SKM-1 (cell line): ENCODE data around the gene VILL.

Source experiments
- DNase-seq: peaks from one replicate; lab custom pipeline; 2025; ENCODE audit not compliant: unreplicated experiment; lab: John Stamatoyannopoulos, UW

The VILL gene

DNA sequence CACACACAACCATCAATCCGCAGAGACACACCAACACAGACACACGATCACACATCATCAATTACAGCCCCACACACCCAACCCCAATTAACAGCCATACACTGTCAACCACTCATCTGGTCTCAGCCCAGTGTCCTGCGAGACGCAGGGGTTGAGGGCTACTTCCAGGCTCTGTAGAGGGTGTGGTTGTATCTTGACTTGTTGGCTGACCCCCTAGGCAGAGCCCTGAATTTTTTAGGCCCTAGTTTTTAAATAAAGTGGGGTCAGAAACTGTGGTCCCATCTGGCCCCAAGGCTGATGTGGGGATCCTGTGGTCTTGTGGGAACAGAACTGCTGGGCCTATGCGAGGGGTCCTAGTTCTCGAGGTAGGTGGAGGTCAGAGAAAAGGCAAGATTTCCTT, 9.2 kb downstream of the VILL start:
- no peak for DNase-seq

- no peak for DNase-seq
Observed at GRCh38 chr3:38000242-38000916, 9.8 kb downstream of the VILL start.

- DNase-seq: no peak
Observed at GRCh38 chr3:38000965-38001455, 10.4 kb downstream of the VILL start.

GRCh38 chr3:38001456-38002081, 11.0 kb downstream of the VILL start:
- no peak for DNase-seq

- no peak for DNase-seq
Observed at GRCh38 chr3:38002291-38002876, 11.8 kb downstream of the VILL start.

DNA sequence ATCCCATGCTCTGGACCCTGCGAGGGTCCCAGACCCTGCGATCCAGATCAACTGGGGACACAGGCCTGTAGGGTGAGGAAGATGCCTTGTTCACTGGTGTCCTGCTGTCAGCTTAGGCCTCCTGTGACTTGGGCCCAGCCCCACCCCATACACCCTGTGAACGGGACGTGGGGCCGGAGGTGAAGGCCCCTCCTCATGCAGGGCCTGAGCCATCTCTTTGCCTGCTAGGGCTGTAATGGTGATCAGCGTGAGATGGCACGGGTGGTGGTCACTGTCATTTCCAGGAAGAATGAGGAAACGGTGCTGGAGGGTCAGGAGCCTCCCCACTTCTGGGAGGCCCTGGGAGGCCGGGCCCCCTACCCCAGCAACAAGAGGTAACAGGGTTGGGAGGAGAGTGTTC, 12.4 kb downstream of the VILL start:
- no peak for DNase-seq

GRCh38 chr3:38003371-38003816, 12.8 kb downstream of the VILL start:
- DNase-seq: peak; percentile 18

DNA sequence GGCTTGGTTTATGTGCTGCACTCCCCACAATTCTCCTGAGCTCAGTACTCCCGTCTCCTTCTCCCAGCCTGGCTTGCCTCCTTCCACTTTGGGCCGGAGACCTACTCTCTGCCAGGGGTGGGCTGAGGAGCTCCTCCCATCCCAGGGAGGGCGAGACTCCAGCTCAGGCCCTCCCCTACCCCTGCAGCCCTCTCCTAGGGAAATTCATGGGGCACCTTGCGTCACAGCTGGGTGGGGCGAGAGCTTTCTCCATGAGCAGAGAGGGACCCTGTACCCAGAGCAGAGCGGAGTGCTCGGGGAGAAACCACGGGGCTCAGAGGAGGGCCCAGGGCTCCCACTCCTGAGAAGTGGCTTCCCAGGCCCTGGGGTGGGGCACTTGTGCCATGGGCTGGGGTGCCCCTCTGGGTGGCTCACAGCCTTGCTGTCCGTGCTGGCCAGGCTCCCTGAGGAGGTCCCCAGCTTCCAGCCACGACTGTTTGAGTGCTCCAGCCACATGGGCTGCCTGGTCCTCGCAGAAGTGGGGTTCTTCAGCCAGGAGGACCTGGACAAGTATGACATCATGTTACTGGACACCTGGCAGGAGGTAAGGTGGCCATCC, 13.3 kb downstream of the VILL start:
- no peak for DNase-seq

GRCh38 chr3:38004415-38005075, 14.0 kb downstream of the VILL start:
- DNase-seq: peak; percentile 32

DNA sequence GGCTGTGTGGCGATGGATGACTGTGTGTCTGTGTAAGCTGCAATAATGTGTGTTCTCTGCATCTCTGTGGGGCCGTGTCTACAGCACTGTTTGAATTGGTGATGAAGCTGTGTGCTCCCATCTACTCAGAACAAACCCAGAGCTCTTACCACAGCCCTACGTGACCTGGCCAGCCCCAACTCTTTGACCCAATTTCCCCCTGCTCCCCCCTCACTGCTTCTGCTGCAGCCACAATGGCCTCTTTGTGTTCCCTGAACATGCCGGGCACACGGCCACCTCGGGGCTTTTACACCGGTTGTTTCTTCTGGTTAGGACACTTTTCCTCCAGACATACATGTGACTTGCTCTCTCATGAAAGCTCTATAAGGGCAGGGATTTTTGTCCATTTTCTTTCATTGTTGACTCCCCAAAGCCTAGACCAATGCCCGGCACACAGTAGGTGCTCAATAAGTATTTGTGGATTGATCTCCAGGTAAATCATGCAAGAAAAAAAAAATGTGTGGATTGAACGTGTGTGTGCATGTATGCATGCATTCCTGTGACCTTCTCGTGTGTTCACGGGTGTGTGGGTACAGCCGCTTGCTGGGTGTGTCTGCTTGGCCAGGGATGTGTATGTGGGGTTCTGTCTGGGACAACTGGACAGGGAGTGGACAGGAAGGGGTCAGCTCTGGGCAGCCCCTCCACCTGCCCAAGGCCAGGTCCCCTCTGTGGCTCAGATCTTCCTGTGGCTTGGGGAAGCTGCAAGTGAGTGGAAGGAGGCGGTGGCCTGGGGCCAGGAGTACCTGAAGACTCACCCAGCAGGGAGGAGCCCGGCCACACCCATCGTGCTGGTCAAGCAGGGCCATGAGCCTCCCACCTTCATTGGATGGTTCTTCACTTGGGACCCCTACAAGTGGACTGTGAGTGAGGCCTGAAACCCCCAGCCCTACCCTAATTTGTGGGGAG, 14.8 kb downstream of the VILL start:
- DNase-seq: no peak

GRCh38 chr3:38006031-38006430, 15.4 kb downstream of the VILL start:
- DNase-seq: no peak

DNA sequence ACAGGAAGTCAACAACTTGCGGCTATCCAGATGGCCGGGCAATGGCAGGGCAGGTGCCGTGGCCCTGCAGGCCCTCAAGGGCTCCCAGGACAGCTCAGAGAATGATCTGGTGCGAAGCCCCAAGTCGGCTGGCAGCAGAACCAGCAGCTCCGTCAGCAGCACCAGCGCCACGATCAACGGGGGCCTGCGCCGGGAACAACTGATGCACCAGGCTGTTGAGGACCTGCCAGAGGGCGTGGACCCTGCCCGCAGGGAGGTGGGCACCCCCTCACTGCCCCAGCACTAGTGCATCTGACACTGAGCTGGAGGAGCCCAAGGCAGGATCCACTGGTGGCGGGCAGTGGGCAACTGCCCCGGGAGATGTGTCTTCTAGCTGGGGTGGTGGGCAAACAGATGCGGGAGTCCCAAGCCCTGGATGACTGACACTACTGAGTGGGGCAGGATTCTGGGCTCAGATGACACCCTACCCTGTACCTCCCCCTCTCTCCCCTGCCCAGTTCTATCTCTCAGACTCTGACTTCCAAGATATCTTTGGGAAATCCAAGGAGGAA, 15.9 kb downstream of the VILL start:
- DNase-seq: no peak

- DNase-seq: no peak
Observed at GRCh38 chr3:38007754-38008090, 17.1 kb downstream of the VILL start.

- DNase-seq: no peak
Observed at GRCh38 chr3:38008191-38008701, 17.7 kb downstream of the VILL start.

- no peak for DNase-seq
Observed at GRCh38 chr3:38008971-38009580, 18.5 kb downstream of the VILL start.

GRCh38 chr3:38009807-38010591, 19.4 kb downstream of the VILL start:
- DNase-seq: no peak

DNA sequence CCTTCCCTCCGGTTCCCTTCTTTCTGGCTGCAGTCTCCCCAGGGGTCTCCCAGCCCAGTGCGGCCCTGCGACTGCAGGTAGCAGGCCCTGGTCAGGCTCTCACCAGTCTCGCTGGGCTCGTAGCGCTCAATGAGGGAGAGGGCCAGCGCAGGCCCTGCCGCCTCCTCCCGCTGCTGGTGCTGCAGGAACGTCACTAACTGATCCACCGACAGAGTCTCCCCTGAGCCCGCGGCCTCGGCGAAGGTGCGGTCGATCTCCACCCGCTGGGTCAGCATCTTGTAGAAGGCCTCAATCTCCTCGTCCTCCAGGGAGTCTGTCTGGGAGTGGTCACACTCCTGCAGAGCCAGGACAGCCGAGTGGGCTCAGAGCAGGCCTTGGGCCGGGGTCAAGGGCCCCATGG, 20.5 kb downstream of the VILL start:
- no peak for DNase-seq

GRCh38 chr3:38015485-38015884, 24.9 kb downstream of the VILL start:
- DNase-seq: no peak

- no peak for DNase-seq
Observed at GRCh38 chr3:38015984-38016383, 25.4 kb downstream of the VILL start.
